ENCODE results near the gene DCC.

DNA sequence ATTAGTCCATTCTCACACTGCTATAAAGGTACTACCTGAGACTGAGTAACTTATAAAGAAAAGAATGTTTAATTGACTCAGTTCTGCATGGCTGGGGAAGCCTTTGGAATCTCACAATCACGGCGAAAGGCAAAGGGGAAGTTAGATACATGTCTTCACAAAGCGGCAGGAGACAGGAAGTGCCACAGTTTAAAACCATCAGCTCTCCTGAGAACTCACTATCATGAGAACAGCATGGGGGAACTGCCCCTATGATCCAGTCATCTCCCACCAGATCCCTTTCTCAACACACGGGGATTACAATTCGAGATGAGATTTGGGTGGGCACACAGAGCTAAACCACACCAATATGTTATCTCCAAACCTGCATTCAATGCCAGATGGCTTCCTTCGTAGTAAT lies 716.1 kb downstream of the DCC start:
- TF ChIP-seq, protein P1, sequence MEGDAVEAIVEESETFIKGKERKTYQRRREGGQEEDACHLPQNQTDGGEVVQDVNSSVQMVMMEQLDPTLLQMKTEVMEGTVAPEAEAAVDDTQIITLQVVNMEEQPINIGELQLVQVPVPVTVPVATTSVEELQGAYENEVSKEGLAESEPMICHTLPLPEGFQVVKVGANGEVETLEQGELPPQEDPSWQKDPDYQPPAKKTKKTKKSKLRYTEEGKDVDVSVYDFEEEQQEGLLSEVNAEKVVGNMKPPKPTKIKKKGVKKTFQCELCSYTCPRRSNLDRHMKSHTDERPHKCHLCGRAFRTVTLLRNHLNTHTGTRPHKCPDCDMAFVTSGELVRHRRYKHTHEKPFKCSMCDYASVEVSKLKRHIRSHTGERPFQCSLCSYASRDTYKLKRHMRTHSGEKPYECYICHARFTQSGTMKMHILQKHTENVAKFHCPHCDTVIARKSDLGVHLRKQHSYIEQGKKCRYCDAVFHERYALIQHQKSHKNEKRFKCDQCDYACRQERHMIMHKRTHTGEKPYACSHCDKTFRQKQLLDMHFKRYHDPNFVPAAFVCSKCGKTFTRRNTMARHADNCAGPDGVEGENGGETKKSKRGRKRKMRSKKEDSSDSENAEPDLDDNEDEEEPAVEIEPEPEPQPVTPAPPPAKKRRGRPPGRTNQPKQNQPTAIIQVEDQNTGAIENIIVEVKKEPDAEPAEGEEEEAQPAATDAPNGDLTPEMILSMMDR (IDR thresholded peaks at IDR 0.05), result no peak
- TF ChIP-seq POLR2A (IDR thresholded peaks at IDR 0.05) (no peak), EP300 (IDR thresholded peaks at IDR 0.05) (no peak)

Measured in tibial nerve (tissue), 4 donors.